Measurements from ENCODE around the gene SLC40A1.

- TF ChIP-seq POLR2AphosphoS5 (IDR thresholded peaks at IDR 0.05; ENCODE audit: low read depth, low read length) (no peak), TAF1 (IDR thresholded peaks at IDR 0.05; ENCODE audit: borderline replicate concordance, insufficient read depth, low read length) (no peak), REST (IDR thresholded peaks at IDR 0.05; ENCODE audit: insufficient read depth in 1 of 2, low read depth in 2 of 2, low read length in 2 of 2) (no peak), SIN3A (IDR thresholded peaks at IDR 0.05; ENCODE audit: borderline replicate concordance, insufficient read depth, low read length) (no peak)
These were observed 42.2 kb downstream of the SLC40A1 start for GRCh38 chr2:189538402-189538801.
